Liver (tissue), 3 donors: ENCODE data around the gene CRACDL.

ENCODE experiments used
- ATF3 ChIP-seq: IDR thresholded peaks from 2 replicates; pipeline ENCODE4 v1.6.1; 2016; ENCODE audit warnings: antibody characterized with exemption
- CTCF ChIP-seq: fragments of 150-350 bp; IDR thresholded peaks from 2 replicates; pipeline ENCODE4 v1.5.1; 2017; ENCODE audit warnings: improper control_type of control experiment, low read depth, low read length; ENCODE audit not compliant: missing input control
- MAX ChIP-seq: IDR thresholded peaks from 2 replicates; pipeline ENCODE4 v1.6.1; 2016; ENCODE audit warnings: antibody characterized with exemption
- RAD21 ChIP-seq, 2 donors: IDR thresholded peaks; 2 replicates each; pipeline ENCODE4 v1.6.1; 2016; ENCODE audit warnings: antibody characterized with exemption in 2 of 2, mild to moderate bottlenecking in 2 of 2
- REST ChIP-seq: IDR thresholded peaks from 2 replicates; pipeline ENCODE4 v1.6.1; 2016; ENCODE audit warnings: antibody characterized with exemption, mild to moderate bottlenecking
- RXRA ChIP-seq, 2 donors: IDR thresholded peaks; 2 replicates each; pipeline ENCODE4 v1.6.1; 2017 to 2018; ENCODE audit warnings: antibody characterized with exemption in 2 of 2, mild to moderate bottlenecking in 1 of 2
- SP1 ChIP-seq: IDR thresholded peaks from 2 replicates; pipeline ENCODE4 v1.6.1; 2018; ENCODE audit warnings: antibody characterized with exemption, mild to moderate bottlenecking
- TAF1 ChIP-seq: conservative IDR thresholded peaks from 2 replicates; pipeline ENCODE4 v1.6.1; 2016; ENCODE audit warnings: antibody characterized with exemption, mild to moderate bottlenecking
- YY1 ChIP-seq: IDR thresholded peaks from 2 replicates; pipeline ENCODE4 v1.6.1; 2016; ENCODE audit warnings: antibody characterized with exemption, mild to moderate bottlenecking
- ZBTB33 ChIP-seq: IDR thresholded peaks from 2 replicates; pipeline ENCODE4 v1.6.1; 2016; ENCODE audit warnings: antibody characterized with exemption
- donor health status: healthy.
- donor health status: healthy.

GRCh38 chr2:98917031-98917471 is 19.0 kb downstream of the CRACDL start:
- no peak for TF ChIP-seq CTCF
- TF ChIP-seq TAF1 = no peak
- TF ChIP-seq YY1 = no peak
- TF ChIP-seq RAD21 (IDR thresholded peaks at IDR 0.05) = no peak
- TF ChIP-seq ZBTB33 = no peak
- no peak for TF ChIP-seq MAX
- TF ChIP-seq SP1 = no peak
- no peak for TF ChIP-seq REST
- no peak for TF ChIP-seq RXRA (IDR thresholded peaks at IDR 0.05)
- TF ChIP-seq ATF3 = no peak
